ENCODE results near the gene RHOXF2B.
"Not testable (repeated sequence)": the region's sequence is repeated elsewhere in the genome, so short reads cannot be mapped to it uniquely, and the experiment has no call there.

DNA sequence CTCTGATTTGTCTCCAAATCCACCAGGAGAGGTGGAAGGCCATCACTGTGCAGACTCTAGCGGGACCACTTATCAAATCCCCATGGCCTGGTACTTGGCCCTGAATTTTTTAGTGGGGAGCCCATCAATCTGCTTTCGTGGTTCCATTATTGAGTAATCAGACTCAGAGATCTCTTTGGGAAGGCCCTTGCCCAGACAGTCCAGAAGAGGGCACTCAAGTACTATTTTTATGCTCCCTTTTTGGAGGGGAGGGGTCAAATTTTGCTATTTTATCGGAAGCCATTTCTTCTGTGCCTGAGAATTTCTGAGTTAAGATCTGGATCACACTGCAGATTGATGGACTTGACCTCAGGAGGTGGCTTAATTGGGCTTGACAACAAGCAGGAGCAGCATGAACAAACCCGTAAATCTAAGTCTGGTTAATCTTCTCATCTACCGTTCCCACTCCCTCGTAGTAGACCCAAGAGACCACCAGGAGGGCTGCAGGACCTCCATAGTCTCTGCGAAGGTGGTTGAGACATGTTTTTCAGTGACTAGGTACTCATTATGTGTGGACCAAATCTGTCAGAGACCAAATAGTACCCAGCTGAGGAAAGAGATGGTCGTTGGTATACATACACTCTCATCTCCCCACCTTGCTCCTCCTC, 38.3 kb downstream of the RHOXF2B start:
- TF ChIP-seq CTCF (conservative IDR thresholded peaks at IDR 0.05; ENCODE audit: low read length); EZH2phosphoT487 (IDR thresholded peaks at IDR 0.05; ENCODE audit: borderline replicate concordance): not testable (repeated sequence)
